Measurements from ENCODE around the gene MRPL55.

GRCh38 chr1:228082214-228082917 lies 26.7 kb downstream of the MRPL55 start, which contains the start of gene ARF1:
- TF ChIP-seq POLR2A (IDR thresholded peaks at IDR 0.05) (peak; percentile 69 to 96), POLR2AphosphoS5 (IDR thresholded peaks at IDR 0.05) (peak in 2 of 3 donors; percentile 80 to 84), EP300 (IDR thresholded peaks at IDR 0.05) (no peak)
- TF ChIP-seq, protein P1, sequence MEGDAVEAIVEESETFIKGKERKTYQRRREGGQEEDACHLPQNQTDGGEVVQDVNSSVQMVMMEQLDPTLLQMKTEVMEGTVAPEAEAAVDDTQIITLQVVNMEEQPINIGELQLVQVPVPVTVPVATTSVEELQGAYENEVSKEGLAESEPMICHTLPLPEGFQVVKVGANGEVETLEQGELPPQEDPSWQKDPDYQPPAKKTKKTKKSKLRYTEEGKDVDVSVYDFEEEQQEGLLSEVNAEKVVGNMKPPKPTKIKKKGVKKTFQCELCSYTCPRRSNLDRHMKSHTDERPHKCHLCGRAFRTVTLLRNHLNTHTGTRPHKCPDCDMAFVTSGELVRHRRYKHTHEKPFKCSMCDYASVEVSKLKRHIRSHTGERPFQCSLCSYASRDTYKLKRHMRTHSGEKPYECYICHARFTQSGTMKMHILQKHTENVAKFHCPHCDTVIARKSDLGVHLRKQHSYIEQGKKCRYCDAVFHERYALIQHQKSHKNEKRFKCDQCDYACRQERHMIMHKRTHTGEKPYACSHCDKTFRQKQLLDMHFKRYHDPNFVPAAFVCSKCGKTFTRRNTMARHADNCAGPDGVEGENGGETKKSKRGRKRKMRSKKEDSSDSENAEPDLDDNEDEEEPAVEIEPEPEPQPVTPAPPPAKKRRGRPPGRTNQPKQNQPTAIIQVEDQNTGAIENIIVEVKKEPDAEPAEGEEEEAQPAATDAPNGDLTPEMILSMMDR (IDR thresholded peaks at IDR 0.05), result peak in 1 of 2 donors; percentile 22

All from suprapubic skin (tissue), 4 donors.